CD8-positive, alpha-beta memory T cell (primary cell): ENCODE results near the gene SHTN1. TPM values are rescaled to one million over a fixed set of nuclear protein-coding genes. Genes with fewer than 3 reads are reported as not detected.

ENCODE experiments used
- CTCF ChIA-PET: fragments of 350-600 bp; sonication (Branson Sonifier 250); formaldehyde crosslinking; loops from one replicate; lab custom pipeline; 2021; ENCODE audit warnings: antibody characterized with exemption; lab: Charles Lee
- POLR2A ChIA-PET: fragments of 350-600 bp; sonication (Branson Sonifier 250); formaldehyde crosslinking; loops from one replicate; lab custom pipeline; 2021; ENCODE audit warnings: antibody characterized with exemption; lab: Charles Lee
- DNase-seq, 5 donors: peaks; one replicate each; pipeline versions ENCODE4 v3.0.0 to v3.0.0-alpha.2; 2020 to 2022; ENCODE audit warnings: mixed read lengths in 1 of 5
- H3K27ac ChIP-seq: one replicate; pipeline ENCODE4 v1.7.0; 2013; ENCODE audit warnings: low read depth, mild to moderate bottlenecking, low read length, moderate library complexity
- H3K27me3 ChIP-seq: 2 replicates; pipeline ENCODE4 v1.7.0; 2013; ENCODE audit warnings: low read length, mild to moderate bottlenecking; ENCODE audit not compliant: insufficient read depth, poor library complexity, severe bottlenecking
- H3K36me3 ChIP-seq: 2 replicates; pipeline ENCODE4 v1.7.0; 2013; ENCODE audit warnings: mild to moderate bottlenecking, low read length, moderate library complexity; ENCODE audit not compliant: insufficient read depth
- H3K4me1 ChIP-seq: 2 replicates; pipeline ENCODE4 v1.7.0; 2013; ENCODE audit warnings: mild to moderate bottlenecking, low read length, moderate library complexity; ENCODE audit not compliant: insufficient read depth
- H3K4me3 ChIP-seq: 2 replicates; pipeline ENCODE4 v1.7.0; 2013; ENCODE audit warnings: mild to moderate bottlenecking, low read length
- H3K9me3 ChIP-seq: 2 replicates; pipeline ENCODE4 v1.7.0; 2013; ENCODE audit warnings: mild to moderate bottlenecking, low read length
- H3K27ac Mint-ChIP-seq, 8 donors: one replicate each; pipeline ENCODE4 v1.8.0; 2020 to 2021; ENCODE audit warnings: mixed read lengths in 8 of 8, mild to moderate bottlenecking in 6 of 8, inconsistent platforms in 3 of 8, moderate library complexity in 3 of 8
- H3K27me3 Mint-ChIP-seq, 2 donors: one replicate each; pipeline ENCODE4 v1.8.0; 2020 to 2021; ENCODE audit warnings: mixed read lengths in 2 of 2, mild to moderate bottlenecking in 1 of 2, moderate library complexity in 1 of 2
- H3K36me3 Mint-ChIP-seq, 3 donors: one replicate each; pipeline ENCODE4 v1.8.0; 2020 to 2021; ENCODE audit warnings: mixed read lengths in 3 of 3, inconsistent platforms in 1 of 3, mild to moderate bottlenecking in 1 of 3
- H3K4me1 Mint-ChIP-seq, 3 donors: one replicate each; pipeline ENCODE4 v1.8.0; 2020 to 2021; ENCODE audit warnings: mixed read lengths in 3 of 3, inconsistent platforms in 1 of 3, mild to moderate bottlenecking in 1 of 3
- H3K4me3 Mint-ChIP-seq, 7 donors: one replicate each; pipeline ENCODE4 v1.8.0; 2020 to 2021; ENCODE audit warnings: mixed read lengths in 7 of 7, mild to moderate bottlenecking in 6 of 7, moderate library complexity in 4 of 7, inconsistent platforms in 2 of 7
- H3K9me3 Mint-ChIP-seq, 5 donors: one replicate each; pipeline ENCODE4 v1.8.0; 2020 to 2022; ENCODE audit warnings: mixed read lengths in 5 of 5, mild to moderate bottlenecking in 3 of 5, moderate library complexity in 2 of 5, inconsistent platforms in 1 of 5
- polyA plus RNA-seq: library from polyadenylated mRNA; unstranded; fragments of 300-500 nt; fragmentation: Illumina TruSeq; gene quantifications from one replicate; pipeline ENCODE4 v1.2.3, GENCODE V29; 2021
- total RNA-seq, 2 experiments: library from RNA; stranded (reverse); gene quantifications; one replicate each; pipeline ENCODE4 v1.2.3, GENCODE V29; 2021

The SHTN1 gene
- total and polyA plus RNA-seq, 3 experiments from 2014 or later: 0.28 to 0.38 TPM; not detected in 1

- Histone ChIP-seq H3K36me3 (no peaks in the 10 kb centered on the region), H3K27me3 (no peaks in the 10 kb centered on the region), H3K4me3 (no peak overlapping the region), H3K4me1 (no peaks in the 10 kb centered on the region), H3K9me3 (no peaks in the 10 kb centered on the region), H3K27ac (no peak overlapping the region)
- peaks cover 22 to 24% of the 10 kb centered on the region in 2 donors for H3K27me3 Mint-ChIP-seq
- POLR2A ChIA-PET: no interaction called here
- no peak for DNase-seq
- peaks cover 0 to 5% (median 0%) of the 10 kb centered on the region in 3 donors for H3K4me1 Mint-ChIP-seq
- no peak overlapping the region for H3K27ac Mint-ChIP-seq
- CTCF ChIA-PET: no interaction called here
- no peak overlapping the region for H3K4me3 Mint-ChIP-seq
- peaks cover 0 to 5% (median 0%) of the 10 kb centered on the region in 3 donors for H3K36me3 Mint-ChIP-seq
- H3K9me3 Mint-ChIP-seq: peaks cover 0 to 12% (median 7%) of the 10 kb centered on the region in 5 donors
These were observed 151.3 kb downstream of the SHTN1 start for GRCh38 chr10:116853701-116854100.

- Mint-ChIP-seq H3K36me3 (peaks cover 0 to 5% (median 0%) of the 10 kb centered on the region in 3 donors), H3K27me3 (peaks cover 25 to 28% of the 10 kb centered on the region in 2 donors), H3K9me3 (peaks cover 0 to 10% (median 7%) of the 10 kb centered on the region in 5 donors), H3K4me3 (no peak overlapping the region), H3K27ac (no peak overlapping the region), H3K4me1 (peaks cover 0 to 5% (median 0%) of the 10 kb centered on the region in 3 donors)
- ChIA-PET CTCF (no interaction called here), POLR2A (no interaction called here)
- Histone ChIP-seq H3K9me3 (no peaks in the 10 kb centered on the region), H3K27me3 (no peaks in the 10 kb centered on the region), H3K4me1 (no peaks in the 10 kb centered on the region), H3K36me3 (no peaks in the 10 kb centered on the region), H3K27ac (no peak overlapping the region), H3K4me3 (no peak overlapping the region)
- DNase-seq: no peak
These were observed 151.7 kb downstream of the SHTN1 start for GRCh38 chr10:116853287-116853686.

GRCh38 chr10:116852246-116852645, 152.7 kb downstream of the SHTN1 start:
- ChIA-PET POLR2A (no interaction called here), CTCF (no interaction called here)
- no peak for DNase-seq
- Histone ChIP-seq H3K4me3 (no peak overlapping the region), H3K27ac (no peak overlapping the region), H3K27me3 (no peaks in the 10 kb centered on the region), H3K36me3 (no peaks in the 10 kb centered on the region), H3K4me1 (no peaks in the 10 kb centered on the region), H3K9me3 (no peaks in the 10 kb centered on the region)
- Mint-ChIP-seq H3K4me3 (peak overlapping the region in 1 of 7 donors; percentile 2), H3K27me3 (peaks cover 34 to 39% of the 10 kb centered on the region in 2 donors), H3K27ac (no peak overlapping the region), H3K4me1 (peaks cover 0 to 9% (median 0%) of the 10 kb centered on the region in 3 donors), H3K36me3 (peaks cover 0 to 5% (median 0%) of the 10 kb centered on the region in 3 donors), H3K9me3 (peaks cover 0 to 4% (median 2%) of the 10 kb centered on the region in 5 donors)

GRCh38 chr10:116850058-116850611, 154.9 kb downstream of the SHTN1 start:
- H3K4me3 Mint-ChIP-seq: peak overlapping the region in 2 of 7 donors; percentile 15 to 32

GRCh38 chr10:116849248-116850057, 155.5 kb downstream of the SHTN1 start, which contains the start of gene ENO4:
Gene ENO4 (plus strand): TSS chr10:116849499. CDS start chr10:116849567, 68 bp downstream.
- ChIA-PET CTCF (no interaction called here), POLR2A (no interaction called here)
- Histone ChIP-seq H3K4me1 (no peaks in the 10 kb centered on the region), H3K27ac (no peak within 1 kb of the TSS), H3K36me3 (no peaks in the 10 kb centered on the region), H3K4me3 (no peak within 1 kb of the TSS), H3K27me3 (no peaks in the 10 kb centered on the region), H3K9me3 (no peaks in the 10 kb centered on the region)
- H3K27me3 Mint-ChIP-seq: peaks cover 37 to 45% of the 10 kb centered on the region in 2 donors
- H3K4me1 Mint-ChIP-seq: peaks cover 0 to 9% (median 0%) of the 10 kb centered on the region in 3 donors
- H3K4me3 Mint-ChIP-seq: peak within 1 kb of the TSS in 6 of 7 donors; percentile 1 to 62 (median 56)
- peak within 1 kb of the TSS in 3 of 8 donors; percentile 35 to 68 (median 51) for H3K27ac Mint-ChIP-seq
- H3K9me3 Mint-ChIP-seq: peaks cover 0 to 4% (median 2%) of the 10 kb centered on the region in 5 donors
- H3K36me3 Mint-ChIP-seq: peaks cover 0 to 5% (median 0%) of the 10 kb centered on the region in 3 donors
- DNase-seq: no peak

More at GRCh38 chr10:116850058-116850611, 154.9 kb downstream of the SHTN1 start:
- H3K4me1 ChIP-seq: no peaks in the 10 kb centered on the region
- DNase-seq: no peak
- no peaks in the 10 kb centered on the region for H3K27me3 ChIP-seq
- Mint-ChIP-seq H3K27me3 (peaks cover 37 to 45% of the 10 kb centered on the region in 2 donors), H3K36me3 (peaks cover 0 to 5% (median 0%) of the 10 kb centered on the region in 3 donors), H3K4me1 (peaks cover 0 to 9% (median 0%) of the 10 kb centered on the region in 3 donors), H3K27ac (peak overlapping the region in 1 of 8 donors; percentile 22), H3K9me3 (peaks cover 0 to 4% (median 2%) of the 10 kb centered on the region in 5 donors)
- H3K27ac ChIP-seq: no peak overlapping the region
- H3K36me3 ChIP-seq: no peaks in the 10 kb centered on the region
- ChIA-PET POLR2A (no interaction called here), CTCF (no interaction called here)
- no peaks in the 10 kb centered on the region for H3K9me3 ChIP-seq
- no peak overlapping the region for H3K4me3 ChIP-seq

- Mint-ChIP-seq H3K4me1 (peaks cover 0 to 9% (median 0%) of the 10 kb centered on the region in 3 donors), H3K9me3 (peaks cover 0 to 4% (median 2%) of the 10 kb centered on the region in 5 donors), H3K27ac (peak overlapping the region in 1 of 8 donors; percentile 31), H3K36me3 (peaks cover 0 to 5% (median 0%) of the 10 kb centered on the region in 3 donors), H3K4me3 (peak overlapping the region in 5 of 7 donors; percentile 1 to 62 (median 56)), H3K27me3 (peaks cover 37 to 45% of the 10 kb centered on the region in 2 donors)
- no peaks in the 10 kb centered on the region for H3K4me1 ChIP-seq
- H3K9me3 ChIP-seq: no peaks in the 10 kb centered on the region
- ChIA-PET POLR2A (no interaction called here), CTCF (no interaction called here)
- no peak overlapping the region for H3K4me3 ChIP-seq
- no peaks in the 10 kb centered on the region for H3K27me3 ChIP-seq
- H3K27ac ChIP-seq: no peak overlapping the region
- DNase-seq: no peak
- no peaks in the 10 kb centered on the region for H3K36me3 ChIP-seq
These were observed 156.1 kb downstream of the SHTN1 start for GRCh38 chr10:116848944-116849247.

- H3K27ac ChIP-seq: no peak overlapping the region
- H3K36me3 Mint-ChIP-seq: peaks cover 0 to 5% (median 0%) of the 10 kb centered on the region in 3 donors
- H3K36me3 ChIP-seq: no peaks in the 10 kb centered on the region
- H3K27me3 Mint-ChIP-seq: peaks cover 37 to 45% of the 10 kb centered on the region in 2 donors
- H3K9me3 ChIP-seq: no peaks in the 10 kb centered on the region
- H3K4me3 Mint-ChIP-seq: peak overlapping the region in 6 of 7 donors; percentile 1 to 62 (median 36)
- H3K4me3 ChIP-seq: no peak overlapping the region
- DNase-seq: no peak
- peaks cover 0 to 4% (median 2%) of the 10 kb centered on the region in 5 donors for H3K9me3 Mint-ChIP-seq
- H3K4me1 ChIP-seq: no peaks in the 10 kb centered on the region
- H3K27me3 ChIP-seq: no peaks in the 10 kb centered on the region
- H3K4me1 Mint-ChIP-seq: peaks cover 0 to 9% (median 0%) of the 10 kb centered on the region in 3 donors
- H3K27ac Mint-ChIP-seq: peak overlapping the region in 2 of 8 donors; percentile 35 to 51
- CTCF ChIA-PET: no interaction called here
- POLR2A ChIA-PET: no interaction called here
These were observed 156.7 kb downstream of the SHTN1 start for GRCh38 chr10:116848032-116848943.
